Activated CD4-positive, alpha-beta T cell treated with anti-CD3 and anti-CD28 coated beads for 4 hours (primary cell): ENCODE data around the gene ZNF275.
"Not testable (repeated sequence)": the region's sequence is repeated elsewhere in the genome, so short reads cannot be mapped to it uniquely, and the experiment has no call there.

Experiments used
- DNase-seq, 2 donors: peaks; one replicate each; pipeline ENCODE4 v3.0.0-alpha.2; 2020

Gene ZNF275

GRCh38 chrX:153388722-153389459 lies 54.9 kb downstream of the ZNF275 start:
- DNase-seq: no peak

GRCh38 chrX:153389460-153389768 lies 55.5 kb downstream of the ZNF275 start:
- DNase-seq: not testable (repeated sequence)

- no peak for DNase-seq
Measured at GRCh38 chrX:153392642-153393321, 58.8 kb downstream of the ZNF275 start.

GRCh38 chrX:153394612-153395011 lies 60.7 kb downstream of the ZNF275 start:
- no peak for DNase-seq

GRCh38 chrX:153395613-153396319 lies 61.8 kb downstream of the ZNF275 start:
- DNase-seq: no peak

GRCh38 chrX:153396320-153397195 lies 62.6 kb downstream of the ZNF275 start:
- no peak for DNase-seq

GRCh38 chrX:153397256-153397960 lies 63.5 kb downstream of the ZNF275 start:
- DNase-seq: no peak

GRCh38 chrX:153398275-153398960 lies 64.5 kb downstream of the ZNF275 start:
- no peak for DNase-seq

- DNase-seq: peak; percentile 37 to 48
Measured at GRCh38 chrX:153400146-153401132, 66.5 kb downstream of the ZNF275 start.

GRCh38 chrX:153401133-153401764 lies 67.3 kb downstream of the ZNF275 start, which contains the start of gene PNMA6E:
Gene PNMA6E, minus strand, starts transcription at chrX:153401350. Its CDS starts 2,501 bp downstream, at chrX:153398849.
- no peak for DNase-seq
